Measurements from ENCODE around the gene CCDC14.
"Not testable (repeated sequence)": the region's sequence is repeated elsewhere in the genome, so short reads cannot be mapped to it uniquely, and the experiment has no call there.

Gene CCDC14

GRCh38 chr3:123964793-123965192 lies 3.8 kb upstream of the CCDC14 start:
- not testable (repeated sequence) for DNase-seq (ENCODE audit: low read depth in 2 of 2)

- no peak for DNase-seq (ENCODE audit: low read depth in 2 of 2)
These were observed 453 bp upstream of the CCDC14 start for GRCh38 chr3:123961508-123961856.

GRCh38 chr3:123953735-123954134 lies 7.3 kb downstream of the CCDC14 start:
- no peak for DNase-seq (ENCODE audit: low read depth in 2 of 2)

- no peak for DNase-seq (ENCODE audit: low read depth in 2 of 2)
These were observed 8.0 kb downstream of the CCDC14 start for GRCh38 chr3:123952844-123953520.

DNA sequence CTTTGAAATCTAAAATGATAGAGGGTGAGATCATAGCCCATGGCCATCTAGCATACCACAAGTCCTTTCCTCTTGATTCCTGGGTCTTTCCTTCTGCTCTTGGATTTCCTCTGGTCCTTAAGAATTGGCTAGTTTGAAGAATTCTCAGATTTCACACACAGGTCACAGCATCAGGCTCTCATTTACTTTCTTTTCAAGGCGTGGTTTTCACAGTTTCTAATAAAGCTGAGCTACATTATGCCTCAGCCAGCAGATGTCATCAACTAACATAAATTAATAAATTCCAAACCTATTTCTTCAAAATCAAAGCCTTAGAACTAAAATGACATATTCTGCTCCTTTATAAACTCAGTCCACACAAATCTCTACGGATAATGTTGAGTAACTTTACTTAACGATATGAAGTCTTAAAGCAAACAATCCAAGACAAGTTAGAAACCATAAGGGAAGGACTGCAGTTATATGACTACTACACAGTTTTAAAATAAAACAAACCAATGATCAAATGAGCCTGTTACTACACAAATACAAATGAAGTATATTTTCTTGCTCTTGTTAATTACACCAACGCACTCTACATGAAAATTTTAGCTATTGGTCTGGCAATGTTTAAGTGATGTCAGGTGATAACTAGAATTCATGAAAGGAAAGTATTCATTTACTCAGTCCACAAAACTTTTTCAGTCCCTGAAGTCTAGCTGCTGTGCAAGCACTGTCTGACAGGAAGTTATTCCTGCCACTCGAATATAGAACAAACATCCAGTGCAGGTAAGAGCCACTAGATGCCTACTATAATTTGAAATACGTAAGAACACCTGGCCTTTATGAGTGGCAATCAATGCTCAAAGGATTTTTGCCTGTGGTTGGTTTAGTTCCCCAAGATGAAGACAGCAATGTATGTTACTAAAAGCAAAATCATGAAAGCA lies 9.2 kb downstream of the CCDC14 start:
- DNase-seq (ENCODE audit: low read depth in 2 of 2): no peak

GRCh38 chr3:123949641-123950040 lies 11.4 kb downstream of the CCDC14 start:
- DNase-seq (ENCODE audit: low read depth in 2 of 2): no peak

- no peak for DNase-seq (ENCODE audit: low read depth in 2 of 2)
These were observed 12.6 kb downstream of the CCDC14 start for GRCh38 chr3:123948449-123948848.

- DNase-seq (ENCODE audit: low read depth in 2 of 2): no peak
These were observed 13.5 kb downstream of the CCDC14 start for GRCh38 chr3:123947482-123947881.

GRCh38 chr3:123941542-123941941 lies 19.5 kb downstream of the CCDC14 start:
- no peak for DNase-seq (ENCODE audit: low read depth in 2 of 2)

DNA sequence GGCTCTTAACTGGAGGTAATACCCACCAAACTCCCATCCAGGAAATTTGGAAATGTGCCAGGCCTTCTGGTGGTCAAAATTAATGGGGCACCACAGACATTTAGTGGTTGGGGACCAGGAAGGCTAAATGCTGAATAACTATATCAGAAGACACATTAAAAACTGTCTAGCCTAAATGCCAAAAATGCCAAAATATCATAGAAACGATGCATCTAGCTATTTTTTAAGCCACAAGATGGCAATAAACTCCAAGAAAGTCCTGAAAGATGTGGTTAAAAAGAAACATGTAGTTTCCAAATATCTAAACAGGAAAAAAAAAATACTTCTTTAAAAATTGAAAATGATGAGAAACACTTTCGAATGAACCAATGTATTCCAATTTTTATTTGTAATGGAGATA lies 19.9 kb downstream of the CCDC14 start:
- DNase-seq (ENCODE audit: low read depth in 2 of 2): no peak

DNA sequence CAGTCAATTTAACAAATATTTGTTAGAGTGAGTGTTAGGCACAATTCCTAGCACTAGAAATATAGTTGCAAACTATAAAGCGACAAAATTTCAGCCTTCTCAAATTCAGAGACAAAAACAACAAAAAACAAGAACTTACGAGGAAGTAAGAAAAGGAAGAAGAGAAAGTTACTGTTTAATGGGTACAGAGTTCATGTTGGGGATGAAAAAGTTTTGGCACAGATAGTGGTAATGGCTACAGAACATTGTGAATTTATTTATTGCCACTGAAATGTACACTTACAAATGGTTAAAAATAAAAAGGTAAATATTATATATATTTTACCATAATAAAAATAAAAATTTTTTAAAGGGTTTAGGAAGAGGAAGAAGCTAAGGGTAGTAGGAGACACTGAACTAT lies 21.3 kb downstream of the CCDC14 start:
- DNase-seq (ENCODE audit: low read depth in 2 of 2): no peak

- DNase-seq (ENCODE audit: low read depth in 2 of 2): no peak
These were observed 24.6 kb downstream of the CCDC14 start for GRCh38 chr3:123936400-123936799.

GRCh38 chr3:123935830-123936229 lies 25.2 kb downstream of the CCDC14 start:
- DNase-seq (ENCODE audit: low read depth in 2 of 2): no peak

DNA sequence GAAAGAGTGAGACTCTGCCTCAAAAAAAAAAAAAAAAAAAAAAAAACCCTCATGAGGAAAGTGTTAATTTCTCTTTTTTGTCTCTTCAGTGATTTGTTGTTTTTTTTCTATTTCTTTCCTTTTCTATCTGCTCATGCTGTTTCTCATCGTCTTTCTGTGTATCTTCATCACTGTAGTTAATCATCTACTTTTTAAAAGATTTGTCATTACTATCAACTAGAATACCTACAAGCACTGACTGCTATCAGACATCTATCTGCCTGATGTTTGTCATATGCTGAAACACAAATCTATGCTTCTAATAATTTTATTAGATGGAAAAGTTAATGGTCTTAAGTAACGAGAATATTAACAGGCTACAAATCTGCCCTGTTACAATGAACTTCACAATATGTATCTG lies 26.8 kb downstream of the CCDC14 start:
- DNase-seq (ENCODE audit: low read depth in 2 of 2): no peak

- no peak for DNase-seq (ENCODE audit: low read depth in 2 of 2)
These were observed 30.6 kb downstream of the CCDC14 start for GRCh38 chr3:123930445-123930844.

DNA sequence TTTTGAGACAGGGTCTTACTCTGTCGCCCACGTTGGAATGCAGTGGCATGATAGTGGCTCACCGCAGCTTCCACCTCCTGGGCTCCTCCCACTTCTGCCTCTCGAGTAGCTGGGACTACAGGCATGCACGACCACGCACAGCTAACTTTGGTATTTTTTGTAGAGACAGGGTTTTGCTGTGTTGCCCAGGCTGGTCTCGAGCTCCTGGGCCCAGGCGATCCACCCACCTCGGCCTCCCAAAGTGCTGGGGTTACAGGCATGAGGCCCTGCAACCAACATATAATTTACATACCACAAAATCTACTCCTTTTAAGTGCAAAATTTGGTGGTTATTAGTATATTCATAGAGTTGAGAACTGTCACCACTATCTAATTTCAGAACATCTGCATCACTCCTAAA lies 31.7 kb downstream of the CCDC14 start:
- DNase-seq (ENCODE audit: low read depth in 2 of 2): no peak

GRCh38 chr3:123926396-123926795 lies 34.6 kb downstream of the CCDC14 start:
- DNase-seq (ENCODE audit: low read depth in 2 of 2): no peak

DNA sequence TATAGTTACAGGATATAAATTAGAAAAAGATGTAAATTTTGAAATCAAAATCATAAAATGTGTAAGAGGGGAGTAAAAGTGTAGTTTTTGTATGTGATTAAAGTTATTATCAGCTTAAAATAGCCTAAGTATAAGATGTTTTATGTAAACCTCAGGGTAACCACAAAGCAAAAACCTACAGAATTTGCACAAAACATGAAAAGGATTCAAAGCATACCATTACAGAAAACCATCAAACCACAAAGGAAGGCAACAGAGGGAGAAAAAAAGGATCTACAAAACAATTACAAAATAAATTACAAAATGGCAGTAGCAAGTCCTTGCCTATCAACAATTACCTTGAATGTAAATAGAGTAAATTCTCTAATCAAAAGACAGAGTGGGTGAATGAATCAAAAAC lies 40.2 kb downstream of the CCDC14 start:
- no peak for DNase-seq (ENCODE audit: low read depth in 2 of 2)

- DNase-seq (ENCODE audit: low read depth in 2 of 2): no peak
These were observed 40.6 kb downstream of the CCDC14 start for GRCh38 chr3:123920383-123920782.

DNA sequence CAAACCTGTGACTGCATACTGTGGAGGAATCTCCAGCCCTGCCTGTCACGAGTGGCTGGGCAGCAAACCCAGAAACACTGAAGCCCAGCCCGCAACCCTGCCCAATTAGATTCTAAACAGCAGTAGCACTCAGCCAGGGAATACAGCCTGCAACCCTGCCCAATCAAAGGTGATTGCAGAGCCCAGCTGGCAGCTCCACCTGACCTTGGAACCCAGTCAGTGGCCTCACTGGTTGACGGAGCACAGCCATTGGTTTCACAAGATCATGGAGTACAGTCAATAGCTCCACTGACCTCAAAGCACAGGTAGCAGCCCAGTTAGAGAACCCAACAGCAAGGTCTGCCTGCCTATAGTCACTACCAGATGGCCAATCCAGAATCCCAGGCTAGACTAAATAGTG lies 41.7 kb downstream of the CCDC14 start:
- DNase-seq (ENCODE audit: low read depth in 2 of 2): no peak

- no peak for DNase-seq (ENCODE audit: low read depth in 2 of 2)
These were observed 46.2 kb downstream of the CCDC14 start for GRCh38 chr3:123914829-123915228.

GRCh38 chr3:123909785-123910184 lies 51.2 kb downstream of the CCDC14 start:
- no peak for DNase-seq (ENCODE audit: low read depth in 2 of 2)

DNA sequence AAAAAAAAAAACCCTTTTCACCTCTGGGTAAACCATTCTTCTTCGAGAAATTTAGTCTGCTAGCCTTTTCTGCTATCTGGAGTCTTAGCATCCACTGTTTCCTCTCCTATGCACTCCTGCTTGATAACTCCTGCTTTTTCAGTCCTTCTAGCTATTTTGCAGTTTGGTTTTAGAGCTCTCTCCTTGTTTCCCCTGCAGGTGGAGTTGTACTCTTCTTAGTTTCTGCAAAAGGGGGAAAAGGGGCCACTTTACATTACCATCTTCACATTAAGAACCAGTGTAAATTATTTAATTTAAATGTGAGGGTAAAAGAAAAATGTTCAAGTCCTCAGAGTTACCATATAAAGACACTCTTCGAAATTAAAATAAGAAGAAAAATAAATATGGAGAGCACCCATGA lies 53.3 kb downstream of the CCDC14 start:
- no peak for DNase-seq (ENCODE audit: low read depth in 2 of 2)
